Thoracic aorta (tissue), 2 donors: ENCODE data around the gene HP1BP3. TPM values are rescaled to one million over a fixed set of nuclear protein-coding genes. Genes with fewer than 3 reads are reported as not detected.

ENCODE experiments used
- ATAC-seq: fragments of 150-250 bp; one replicate; pipeline ENCODE4 v1.8.0; 2017; ENCODE audit warnings: low read depth; ENCODE audit not compliant: insufficient number of reproducible peaks, low FRiP score
- DNase-seq: peaks from one replicate; pipeline ENCODE4 v3.0.0-alpha.2; 2020; ENCODE audit warnings: low spot score
- H3K27ac ChIP-seq, 2 donors: fragments of 200-600 bp; sonication (generic); 1 replicate in 1 of 2; 2 replicates in 1 of 2; pipeline ENCODE4 v1.5.1; 2016; ENCODE audit warnings: mild to moderate bottlenecking in 2 of 2, moderate library complexity in 2 of 2
- H3K27me3 ChIP-seq: fragments of 200-600 bp; sonication (generic); replicated peaks from 2 replicates; pipeline ENCODE4 v1.6.0; 2016; ENCODE audit warnings: mild to moderate bottlenecking; ENCODE audit not compliant: insufficient read depth
- H3K36me3 ChIP-seq: fragments of 200-600 bp; sonication (generic); one replicate; pipeline ENCODE4 v1.5.1; 2016
- H3K4me1 ChIP-seq, 2 donors: fragments of 200-600 bp; sonication (generic); 1 replicate in 1 of 2; 2 replicates in 1 of 2; pipeline versions ENCODE4 v1.5.1 to v1.6.0; 2016; ENCODE audit warnings: low read depth in 2 of 2, mild to moderate bottlenecking in 1 of 2; ENCODE audit not compliant: control insufficient read depth in 1 of 2
- H3K4me3 ChIP-seq: fragments of 200-600 bp; sonication (generic); 2 replicates; pipeline ENCODE4 v1.5.1; 2016; ENCODE audit warnings: mild to moderate bottlenecking
- H3K9me3 ChIP-seq: fragments of 200-600 bp; sonication (generic); 2 replicates; pipeline ENCODE4 v1.5.1; 2016
- CTCF ChIP-seq: fragments of 200-600 bp; sonication (generic); IDR thresholded peaks from one replicate; pipeline ENCODE4 v1.5.1; 2019; ENCODE audit warnings: antibody characterized with exemption
- total RNA-seq, 2 donors: library from RNA; depleted of rRNA; stranded (reverse); fragments of >200 nt; gene quantifications; one replicate each; pipeline versions ENCODE4 v1.1.0 to v1.2.3, GENCODE V29; 2016

Gene HP1BP3
- total RNA-seq, 2 donors from 2014 or later, result 186 to 189 TPM

GRCh38 chr1:20695515-20695914 is 91.6 kb downstream of the HP1BP3 start:
- no peak for TF ChIP-seq CTCF
- peaks cover 5 to 11% of the 10 kb centered on the region in 2 donors for H3K4me1 ChIP-seq
- no peaks in the 10 kb centered on the region for H3K36me3 ChIP-seq
- H3K27ac ChIP-seq, result no peak overlapping the region
- no peaks in the 10 kb centered on the region for H3K9me3 ChIP-seq
- ATAC-seq (no peak), DNase-seq (no peak)
- no peak overlapping the region for H3K4me3 ChIP-seq
- no peaks in the 10 kb centered on the region for H3K27me3 ChIP-seq

- H3K4me1 ChIP-seq, result peaks cover 5 to 11% of the 10 kb centered on the region in 2 donors
- ATAC-seq (no peak), DNase-seq (no peak)
- no peaks in the 10 kb centered on the region for H3K9me3 ChIP-seq
- H3K27ac ChIP-seq, result no peak overlapping the region
- no peak overlapping the region for H3K4me3 ChIP-seq
- H3K27me3 ChIP-seq, result no peaks in the 10 kb centered on the region
- TF ChIP-seq CTCF, result no peak
- H3K36me3 ChIP-seq, result no peaks in the 10 kb centered on the region
Observed at GRCh38 chr1:20693623-20694022, 93.5 kb downstream of the HP1BP3 start.

Other genes starting within 250 kb of the HP1BP3 start
- gene FAM43B, start 234.7 kb downstream of the HP1BP3 start, total RNA-seq, result 1 to 10 TPM in 1 of 2 donors, under 1 TPM in 1; 0.27 to 3.0 TPM
- gene CDA, start 198.2 kb downstream of the HP1BP3 start, total RNA-seq, result 1 to 10 TPM in 1 of 2 donors, under 1 TPM in 1; 0.92 to 3.0 TPM
- gene PINK1, start 153.8 kb downstream of the HP1BP3 start, total RNA-seq, result 100 to 1,000 TPM in 1 of 2 donors, 10 to 100 TPM in 1; 88.4 to 140 TPM
- gene DDOST, start 125.9 kb downstream of the HP1BP3 start, total RNA-seq, result 100 to 1,000 TPM; 138 to 160 TPM
- gene KIF17, start 69.3 kb downstream of the HP1BP3 start, total RNA-seq, result 1 to 10 TPM in 1 of 2 donors, under 1 TPM in 1; 0.68 to 3.2 TPM
- gene SH2D5, start 54.6 kb downstream of the HP1BP3 start, total RNA-seq, result under 1 TPM in 1 of 2 donors, not detected in 1; 0.41 TPM